ENCODE measurements around the gene RFXANK.

RFXANK gene

GRCh38 chr19:19238126-19238894, 46.3 kb downstream of the RFXANK start:
- Histone ChIP-seq H3K27me3 (ENCODE audit: insufficient read depth, low read length) (no peaks in the 10 kb centered on the region), H3K9me3 (ENCODE audit: low read length) (peaks cover 24% of the 10 kb centered on the region), H2AFZ (ENCODE audit: low read depth, low read length) (no peak overlapping the region), H3K4me1 (ENCODE audit: insufficient read depth, low read length) (no peaks in the 10 kb centered on the region), H3K36me3 (ENCODE audit: insufficient read depth, low read length) (peaks cover 57% of the 10 kb centered on the region), H3K4me3 (ENCODE audit: low read length) (no peak overlapping the region)

GRCh38 chr19:19239675-19240074, 47.6 kb downstream of the RFXANK start:
- H3K4me1 ChIP-seq (ENCODE audit: insufficient read depth, low read length), result no peaks in the 10 kb centered on the region
- H3K9me3 ChIP-seq (ENCODE audit: low read length), result peaks cover 12% of the 10 kb centered on the region
- H3K27me3 ChIP-seq (ENCODE audit: insufficient read depth, low read length), result no peaks in the 10 kb centered on the region
- peaks cover 45% of the 10 kb centered on the region for H3K36me3 ChIP-seq (ENCODE audit: insufficient read depth, low read length)
- H2AFZ ChIP-seq (ENCODE audit: low read depth, low read length), result no peak overlapping the region
- no peak overlapping the region for H3K4me3 ChIP-seq (ENCODE audit: low read length)

GRCh38 chr19:19240476-19240875, 48.4 kb downstream of the RFXANK start:
- Histone ChIP-seq H3K36me3 (ENCODE audit: insufficient read depth, low read length) (peaks cover 46% of the 10 kb centered on the region), H3K27me3 (ENCODE audit: insufficient read depth, low read length) (no peaks in the 10 kb centered on the region), H2AFZ (ENCODE audit: low read depth, low read length) (no peak overlapping the region), H3K9me3 (ENCODE audit: low read length) (peaks cover 8% of the 10 kb centered on the region), H3K4me1 (ENCODE audit: insufficient read depth, low read length) (no peaks in the 10 kb centered on the region), H3K4me3 (ENCODE audit: low read length) (no peak overlapping the region)

- Histone ChIP-seq H3K36me3 (ENCODE audit: insufficient read depth, low read length) (peaks cover 41% of the 10 kb centered on the region), H3K9me3 (ENCODE audit: low read length) (no peaks in the 10 kb centered on the region), H3K4me1 (ENCODE audit: insufficient read depth, low read length) (no peaks in the 10 kb centered on the region), H3K27me3 (ENCODE audit: insufficient read depth, low read length) (no peaks in the 10 kb centered on the region), H2AFZ (ENCODE audit: low read depth, low read length) (no peak overlapping the region), H3K4me3 (ENCODE audit: low read length) (no peak overlapping the region)
These were observed 58.2 kb downstream of the RFXANK start for GRCh38 chr19:19250196-19250801.
